Memory B cell (primary cell): Measurements from ENCODE around the gene GJA1.
"Not testable (repeated sequence)": the region's sequence is repeated elsewhere in the genome, so short reads cannot be mapped to it uniquely, and the experiment has no call there.

ENCODE experiments used
- ATAC-seq: fragments of 150-1000 bp; cut with Tn5 transposase; 2 replicates; pipeline ENCODE4 v1.10.0; 2021; ENCODE audit warnings: low read depth, mild to moderate bottlenecking, moderate library complexity
- DNase-seq, 2 donors: peaks; one replicate each; pipeline ENCODE4 v3.0.0; 2022; ENCODE audit warnings: low spot score in 2 of 2
- H3K27ac Mint-ChIP-seq: one replicate; pipeline ENCODE4 v1.8.0; 2022; ENCODE audit warnings: mild to moderate bottlenecking, moderate library complexity, mixed read lengths
- H3K27me3 Mint-ChIP-seq: one replicate; pipeline ENCODE4 v1.8.0; 2022; ENCODE audit warnings: mixed read lengths
- H3K36me3 Mint-ChIP-seq: one replicate; pipeline ENCODE4 v1.8.0; 2022; ENCODE audit warnings: mild to moderate bottlenecking, mixed read lengths
- H3K4me1 Mint-ChIP-seq: one replicate; pipeline ENCODE4 v1.8.0; 2022; ENCODE audit warnings: mixed read lengths
- H3K4me3 Mint-ChIP-seq: one replicate; pipeline ENCODE4 v1.8.0; 2022; ENCODE audit warnings: mild to moderate bottlenecking, moderate library complexity, mixed read lengths
- H3K9me3 Mint-ChIP-seq: one replicate; pipeline ENCODE4 v1.8.0; 2022; ENCODE audit warnings: mixed read lengths

Gene GJA1

DNA sequence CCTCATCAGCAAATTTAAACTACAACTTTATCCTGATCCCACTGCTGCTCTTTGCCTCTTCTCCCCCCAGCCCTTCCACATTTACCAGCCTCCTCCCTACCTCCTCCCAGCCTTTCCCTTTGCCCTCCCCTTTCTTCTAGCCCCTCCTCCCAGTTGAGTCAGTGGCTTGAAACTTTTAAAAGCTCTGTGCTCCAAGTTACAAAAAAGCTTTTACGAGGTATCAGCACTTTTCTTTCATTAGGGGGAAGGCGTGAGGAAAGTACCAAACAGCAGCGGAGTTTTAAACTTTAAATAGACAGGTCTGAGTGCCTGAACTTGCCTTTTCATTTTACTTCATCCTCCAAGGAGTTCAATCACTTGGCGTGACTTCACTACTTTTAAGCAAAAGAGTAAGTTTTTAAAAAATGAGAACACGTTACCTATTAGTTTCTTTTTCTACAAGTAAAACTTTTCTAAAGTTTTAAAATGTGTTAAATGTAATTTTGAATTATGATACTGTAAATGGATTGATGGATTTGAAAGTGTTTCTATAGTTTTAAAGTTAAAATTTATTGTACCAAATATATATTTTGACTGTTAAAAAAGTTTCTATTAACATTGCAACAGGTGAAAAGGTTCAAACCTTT, at the start of gene GJA1:
GJA1 (plus strand) TSS at position 203 of the 626 bp plus-strand sequence. CDS start 11,202 bp downstream, outside the sequence.
- Mint-ChIP-seq H3K4me1 (peaks cover 13% of the 10 kb centered on the region), H3K4me3 (peak within 1 kb of the TSS; percentile 43), H3K36me3 (no peaks in the 10 kb centered on the region), H3K9me3 (no peaks in the 10 kb centered on the region), H3K27ac (no peak within 1 kb of the TSS), H3K27me3 (peaks cover 23% of the 10 kb centered on the region)
- no peak for DNase-seq
- ATAC-seq: no peak

GRCh38 chr6:121386551-121386950, 48.9 kb upstream of the GJA1 start:
- not testable (repeated sequence) for H3K4me1 Mint-ChIP-seq, ATAC-seq, H3K36me3 Mint-ChIP-seq, H3K9me3 Mint-ChIP-seq, H3K4me3 Mint-ChIP-seq, H3K27me3 Mint-ChIP-seq, DNase-seq, H3K27ac Mint-ChIP-seq

GRCh38 chr6:121389419-121389818, 46.0 kb upstream of the GJA1 start:
- Mint-ChIP-seq H3K9me3 (peaks cover 2% of the 10 kb centered on the region), H3K4me3 (no peak overlapping the region), H3K27ac (no peak overlapping the region), H3K4me1 (no peaks in the 10 kb centered on the region), H3K36me3 (no peaks in the 10 kb centered on the region), H3K27me3 (peaks cover 6% of the 10 kb centered on the region)
- ATAC-seq: no peak
- DNase-seq: no peak

DNA sequence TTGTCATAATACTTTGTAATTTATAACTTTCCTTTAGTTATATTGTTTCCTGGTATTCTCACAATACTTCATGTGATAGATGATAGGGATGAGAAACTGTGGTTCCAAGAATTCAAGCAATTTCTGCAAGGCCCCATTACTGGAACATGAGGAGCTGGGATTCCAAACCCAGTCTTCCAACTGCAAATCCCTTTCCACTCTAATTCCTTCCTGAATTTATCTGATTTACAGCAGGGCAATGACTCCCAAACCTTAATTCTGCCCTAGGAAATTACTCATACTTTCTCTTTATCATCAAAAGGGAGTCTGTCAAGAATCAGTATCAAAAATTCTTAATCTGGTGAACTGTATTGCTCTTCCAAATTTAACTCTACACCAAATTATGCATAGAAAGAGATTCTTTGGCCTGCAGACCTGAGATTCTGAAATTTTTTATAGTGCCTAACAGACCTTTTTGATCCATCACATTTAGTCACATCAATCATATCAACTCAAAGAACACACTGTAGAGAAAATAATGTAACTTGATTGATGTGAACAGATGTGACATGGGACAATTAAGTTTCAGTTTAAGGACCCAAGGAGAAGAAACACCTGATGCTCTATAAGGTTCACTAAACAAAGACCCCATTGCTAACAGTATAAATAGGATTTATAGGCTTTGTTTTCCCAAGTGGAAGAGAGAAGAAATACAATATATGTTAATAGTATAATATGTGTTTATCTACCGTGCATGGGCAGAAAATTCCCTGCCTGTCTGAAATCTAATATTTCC, 41.5 kb upstream of the GJA1 start:
- no peak overlapping the region for H3K4me3 Mint-ChIP-seq
- DNase-seq: no peak
- H3K27ac Mint-ChIP-seq: no peak overlapping the region
- ATAC-seq: no peak
- no peaks in the 10 kb centered on the region for H3K36me3 Mint-ChIP-seq
- peaks cover 4% of the 10 kb centered on the region for H3K4me1 Mint-ChIP-seq
- H3K27me3 Mint-ChIP-seq: peaks cover 6% of the 10 kb centered on the region
- H3K9me3 Mint-ChIP-seq: peaks cover 2% of the 10 kb centered on the region

DNA sequence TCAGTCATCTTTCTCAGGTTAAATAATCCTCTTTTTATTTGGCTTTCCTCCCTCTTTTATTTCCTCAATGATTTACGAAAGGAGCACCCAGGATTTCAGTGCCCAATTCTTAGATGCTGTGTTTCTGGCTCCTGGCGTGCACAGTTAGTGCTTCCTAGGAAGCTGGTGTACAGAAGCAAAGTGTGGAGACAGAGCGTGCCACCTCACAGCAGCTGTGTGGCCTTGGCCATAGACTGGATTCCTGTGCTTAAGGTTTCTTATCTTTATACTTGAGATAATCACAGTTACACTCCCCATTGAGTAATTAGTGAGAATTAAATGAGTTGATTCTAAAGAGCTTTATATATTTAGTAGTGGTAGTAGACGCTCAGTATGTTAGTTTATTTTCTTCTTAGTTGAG, 39.7 kb upstream of the GJA1 start:
- H3K27ac Mint-ChIP-seq: no peak overlapping the region
- H3K4me3 Mint-ChIP-seq: no peak overlapping the region
- no peak for DNase-seq
- peaks cover 2% of the 10 kb centered on the region for H3K9me3 Mint-ChIP-seq
- no peak for ATAC-seq
- H3K4me1 Mint-ChIP-seq: peaks cover 4% of the 10 kb centered on the region
- peaks cover 5% of the 10 kb centered on the region for H3K27me3 Mint-ChIP-seq
- H3K36me3 Mint-ChIP-seq: no peaks in the 10 kb centered on the region

- H3K4me3 Mint-ChIP-seq, ATAC-seq, H3K36me3 Mint-ChIP-seq, H3K27me3 Mint-ChIP-seq, H3K4me1 Mint-ChIP-seq, H3K9me3 Mint-ChIP-seq, H3K27ac Mint-ChIP-seq, DNase-seq: not testable (repeated sequence)
Observed at GRCh38 chr6:121397188-121397587, 38.3 kb upstream of the GJA1 start.

- Mint-ChIP-seq H3K9me3 (no peaks in the 10 kb centered on the region), H3K4me3 (no peak overlapping the region), H3K4me1 (peaks cover 4% of the 10 kb centered on the region), H3K27me3 (peaks cover 3% of the 10 kb centered on the region), H3K36me3 (no peaks in the 10 kb centered on the region), H3K27ac (no peak overlapping the region)
- no peak for DNase-seq
- no peak for ATAC-seq
Observed at GRCh38 chr6:121398127-121398526, 37.3 kb upstream of the GJA1 start.

DNA sequence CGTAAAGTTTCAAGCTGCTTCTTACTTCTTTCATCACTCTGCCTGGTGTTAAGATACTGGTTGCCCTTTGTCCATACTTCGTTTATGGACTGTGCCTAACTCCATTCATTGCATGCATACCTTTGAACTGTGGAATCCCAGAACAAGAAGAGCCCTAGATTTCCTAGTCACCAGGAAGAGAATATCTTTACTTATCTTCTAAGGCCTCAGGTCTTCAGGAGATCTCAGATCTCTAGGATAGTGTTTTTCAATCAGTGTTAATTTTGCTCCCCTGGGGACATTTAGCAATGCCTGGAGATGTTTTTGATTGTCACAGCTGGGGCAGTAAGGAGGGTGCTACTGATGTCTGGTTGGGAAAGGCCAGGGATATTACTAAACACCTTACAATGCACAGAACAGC, 35.5 kb upstream of the GJA1 start:
- no peak for ATAC-seq
- Mint-ChIP-seq H3K27ac (no peak overlapping the region), H3K9me3 (no peaks in the 10 kb centered on the region), H3K4me3 (no peak overlapping the region), H3K36me3 (no peaks in the 10 kb centered on the region), H3K4me1 (peaks cover 4% of the 10 kb centered on the region), H3K27me3 (peaks cover 3% of the 10 kb centered on the region)
- DNase-seq: no peak

DNA sequence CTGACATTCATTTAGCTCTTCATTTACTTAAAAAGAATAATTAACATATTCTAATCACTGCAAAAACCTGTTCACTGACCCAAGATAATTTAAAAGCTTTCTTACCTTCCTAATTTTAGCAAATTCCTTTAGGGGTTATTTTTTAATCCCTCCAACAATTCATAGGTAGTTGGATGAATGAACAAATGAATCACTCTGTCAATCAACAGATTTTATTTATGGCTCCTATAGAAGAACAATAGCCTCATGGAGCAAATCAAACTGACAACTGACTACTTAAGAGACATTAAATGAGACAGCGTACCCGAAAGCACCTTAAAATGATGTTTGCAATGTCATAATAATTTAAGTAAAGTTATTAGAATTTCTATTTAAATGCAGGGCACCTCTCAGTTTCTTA, 31.5 kb upstream of the GJA1 start:
- DNase-seq (no peak), ATAC-seq (no peak)
- no peaks in the 10 kb centered on the region for H3K4me1 Mint-ChIP-seq
- H3K9me3 Mint-ChIP-seq: no peaks in the 10 kb centered on the region
- no peak overlapping the region for H3K4me3 Mint-ChIP-seq
- no peak overlapping the region for H3K27ac Mint-ChIP-seq
- H3K27me3 Mint-ChIP-seq: peaks cover 3% of the 10 kb centered on the region
- H3K36me3 Mint-ChIP-seq: no peaks in the 10 kb centered on the region

DNA sequence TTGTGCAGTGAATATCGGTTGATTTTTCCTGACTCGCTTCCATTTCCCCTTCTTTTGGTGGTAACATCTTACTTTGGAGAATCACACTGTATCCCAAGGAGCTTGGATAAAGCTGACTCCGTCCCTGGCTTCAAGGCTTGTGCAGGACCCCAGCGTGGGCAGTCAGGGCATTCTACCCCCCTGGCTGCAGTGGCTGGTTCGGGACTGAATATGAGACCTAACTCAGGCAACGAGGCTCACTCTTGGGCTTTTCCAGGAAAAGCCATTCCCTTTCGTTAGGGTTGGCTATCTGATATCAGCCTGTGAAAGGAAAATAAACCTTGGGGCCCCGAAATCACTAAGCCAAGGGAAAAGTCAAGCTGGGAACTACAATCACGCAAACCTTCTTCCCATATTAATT, 30.1 kb upstream of the GJA1 start:
- no peak overlapping the region for H3K4me3 Mint-ChIP-seq
- H3K4me1 Mint-ChIP-seq: no peaks in the 10 kb centered on the region
- ATAC-seq (no peak), DNase-seq (no peak)
- no peak overlapping the region for H3K27ac Mint-ChIP-seq
- no peaks in the 10 kb centered on the region for H3K9me3 Mint-ChIP-seq
- no peaks in the 10 kb centered on the region for H3K27me3 Mint-ChIP-seq
- H3K36me3 Mint-ChIP-seq: no peaks in the 10 kb centered on the region

GRCh38 chr6:121408321-121408720, 27.1 kb upstream of the GJA1 start:
- H3K27me3 Mint-ChIP-seq: no peaks in the 10 kb centered on the region
- H3K27ac Mint-ChIP-seq: no peak overlapping the region
- ATAC-seq: no peak

GRCh38 chr6:121413879-121414278, 21.6 kb upstream of the GJA1 start:
- no peak overlapping the region for H3K4me3 Mint-ChIP-seq
- no peaks in the 10 kb centered on the region for H3K4me1 Mint-ChIP-seq
- no peaks in the 10 kb centered on the region for H3K36me3 Mint-ChIP-seq
- DNase-seq (no peak), ATAC-seq (no peak)
- no peak overlapping the region for H3K27ac Mint-ChIP-seq
- no peaks in the 10 kb centered on the region for H3K27me3 Mint-ChIP-seq
- no peaks in the 10 kb centered on the region for H3K9me3 Mint-ChIP-seq

More at GRCh38 chr6:121408321-121408720, 27.1 kb upstream of the GJA1 start:
- no peak for DNase-seq
- Mint-ChIP-seq H3K36me3 (no peaks in the 10 kb centered on the region), H3K4me1 (no peaks in the 10 kb centered on the region), H3K9me3 (no peaks in the 10 kb centered on the region), H3K4me3 (no peak overlapping the region)

- no peaks in the 10 kb centered on the region for H3K4me1 Mint-ChIP-seq
Observed at GRCh38 chr6:121418346-121418745, 17.1 kb upstream of the GJA1 start.

GRCh38 chr6:121426686-121427085, 8.8 kb upstream of the GJA1 start:
- no peak for DNase-seq
- Mint-ChIP-seq H3K36me3 (no peaks in the 10 kb centered on the region), H3K27me3 (no peaks in the 10 kb centered on the region), H3K4me3 (no peak overlapping the region), H3K27ac (no peak overlapping the region), H3K9me3 (no peaks in the 10 kb centered on the region), H3K4me1 (no peaks in the 10 kb centered on the region)
- no peak for ATAC-seq

More at GRCh38 chr6:121418346-121418745, 17.1 kb upstream of the GJA1 start:
- no peaks in the 10 kb centered on the region for H3K9me3 Mint-ChIP-seq
- no peak overlapping the region for H3K4me3 Mint-ChIP-seq
- DNase-seq (no peak), ATAC-seq (no peak)
- no peaks in the 10 kb centered on the region for H3K27me3 Mint-ChIP-seq
- H3K36me3 Mint-ChIP-seq: no peaks in the 10 kb centered on the region
- H3K27ac Mint-ChIP-seq: no peak overlapping the region
